Fibroblast of skin of right quadriceps (primary cell): Measurements from ENCODE around the gene PREX1.
"Not testable (repeated sequence)": the region's sequence is repeated elsewhere in the genome, so short reads cannot be mapped to it uniquely, and the experiment has no call there.

Experiments used
- DNase-seq: peaks from one replicate; pipeline ENCODE4 v3.0.0-alpha.2; 2013

PREX1 gene

DNA sequence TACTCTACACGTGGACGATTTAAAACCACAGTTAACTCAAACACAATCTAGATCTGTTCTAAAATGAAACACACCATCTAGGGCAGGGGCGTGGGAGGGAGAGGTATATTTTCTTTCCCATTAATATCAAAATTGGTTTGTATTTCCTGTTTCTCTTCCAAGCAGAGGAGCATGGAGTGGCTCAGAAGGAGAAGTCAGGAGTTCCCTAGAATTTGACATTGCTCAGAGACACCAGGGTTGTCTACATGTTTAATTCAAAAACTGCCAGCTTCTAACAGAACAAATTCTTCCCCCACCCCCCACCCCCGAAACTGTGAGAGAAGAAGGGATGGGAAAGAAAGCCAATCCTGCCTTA is 2.3 kb downstream of the PREX1 start:
- no peak for DNase-seq

DNA sequence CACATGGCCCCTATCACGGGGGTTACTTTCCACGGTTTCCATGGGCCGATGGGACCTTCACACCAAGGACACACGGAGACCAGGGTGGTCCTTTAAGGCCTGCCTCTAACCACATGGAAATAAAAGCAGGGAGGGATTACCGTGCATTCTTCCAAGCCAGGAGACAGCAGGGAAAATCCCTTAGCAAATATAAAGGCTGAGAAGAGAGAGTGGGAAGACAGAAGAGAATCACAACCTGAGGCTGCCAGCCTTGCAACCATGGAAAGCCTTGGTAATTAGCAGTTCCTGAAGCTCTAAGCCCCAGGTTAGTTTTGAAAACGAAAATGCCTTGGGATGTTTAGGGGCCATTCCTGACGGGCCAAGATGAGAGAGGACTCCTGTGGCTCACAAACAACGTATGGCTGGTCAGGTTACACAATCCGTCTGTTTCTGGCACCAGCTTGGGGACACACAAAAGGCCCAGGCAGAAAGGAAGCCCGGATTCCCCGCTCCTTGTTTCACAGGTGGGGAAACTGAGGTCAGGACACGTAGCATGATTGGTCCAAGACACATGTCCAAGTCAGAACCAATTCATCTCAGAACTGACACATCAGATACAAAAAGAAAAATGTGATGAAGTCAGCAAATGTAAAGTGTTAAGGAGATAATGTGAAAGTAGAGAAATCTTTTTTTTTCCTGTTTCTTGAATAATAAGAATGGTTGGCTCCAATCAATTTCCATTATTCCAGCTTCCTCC is 2.8 kb downstream of the PREX1 start:
- DNase-seq = no peak

DNA sequence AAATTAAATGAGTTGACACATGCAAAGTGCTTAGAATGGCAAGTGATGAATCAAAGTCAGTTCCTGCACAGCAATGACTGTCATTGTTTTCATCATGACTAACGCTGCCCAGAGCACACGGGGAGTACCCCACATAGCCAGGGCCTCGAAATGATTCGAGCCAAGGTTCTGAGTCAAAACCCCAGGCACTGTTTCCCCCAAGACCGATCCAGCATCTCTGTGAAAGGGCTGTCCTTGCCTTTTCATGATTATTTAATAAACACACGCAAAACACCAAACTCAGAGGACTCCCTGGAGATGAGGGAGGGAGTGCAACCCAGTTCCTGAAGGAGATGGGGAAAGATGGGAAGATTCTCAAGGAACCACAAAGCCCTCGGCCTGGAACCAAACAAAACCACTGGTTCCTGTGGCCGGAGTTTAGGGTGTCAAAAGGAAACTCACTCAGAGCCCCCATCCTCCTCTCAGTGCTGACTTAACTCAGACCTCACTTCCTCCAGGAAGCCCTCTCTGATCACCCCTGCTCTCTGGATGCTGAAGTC is 3.8 kb downstream of the PREX1 start:
- DNase-seq = peak; percentile 93

DNA sequence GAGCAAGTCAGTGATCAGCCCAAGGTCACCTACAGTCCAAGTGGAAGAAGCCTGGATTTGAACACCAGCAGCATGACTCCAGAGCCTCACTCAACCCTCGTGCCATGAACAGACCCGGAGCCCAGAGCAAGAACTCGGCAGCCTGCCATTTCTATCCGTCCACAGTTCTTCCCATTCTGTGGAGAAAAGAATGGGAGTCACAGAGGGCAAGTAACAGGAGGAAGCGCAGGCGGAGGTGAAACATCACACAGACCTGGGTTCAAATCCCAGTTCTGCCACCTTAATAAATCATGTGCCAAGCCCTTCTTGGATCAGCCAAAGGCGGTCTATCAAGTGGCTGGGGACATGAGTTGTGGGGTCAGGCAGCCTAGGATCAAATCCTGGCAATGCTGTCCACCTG is 4.3 kb downstream of the PREX1 start:
- no peak for DNase-seq

DNA sequence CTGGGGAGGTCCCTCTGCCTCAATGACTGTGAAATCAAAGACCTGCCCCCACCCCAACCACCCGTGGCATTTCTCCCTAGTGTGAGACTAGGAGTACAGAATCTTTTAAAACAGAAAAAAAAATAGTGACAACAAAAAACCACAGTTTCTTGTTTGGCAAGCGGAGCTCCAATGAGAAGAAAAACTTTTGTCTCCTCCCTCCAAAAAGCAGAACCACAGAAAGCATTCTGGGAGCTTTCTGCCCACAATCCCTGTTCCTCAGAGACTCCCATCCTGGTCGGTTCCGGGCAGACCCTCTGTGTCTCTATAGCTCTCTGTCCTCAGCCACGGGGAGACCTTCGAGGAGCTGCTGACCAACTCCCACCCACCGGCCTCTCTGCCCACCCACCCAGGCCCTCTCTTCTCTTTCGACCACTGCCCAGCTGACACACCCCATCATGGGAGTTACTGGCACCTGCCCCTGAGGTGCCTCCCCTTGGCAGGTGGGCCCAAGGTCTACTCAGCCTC is 4.9 kb downstream of the PREX1 start:
- DNase-seq = no peak

DNA sequence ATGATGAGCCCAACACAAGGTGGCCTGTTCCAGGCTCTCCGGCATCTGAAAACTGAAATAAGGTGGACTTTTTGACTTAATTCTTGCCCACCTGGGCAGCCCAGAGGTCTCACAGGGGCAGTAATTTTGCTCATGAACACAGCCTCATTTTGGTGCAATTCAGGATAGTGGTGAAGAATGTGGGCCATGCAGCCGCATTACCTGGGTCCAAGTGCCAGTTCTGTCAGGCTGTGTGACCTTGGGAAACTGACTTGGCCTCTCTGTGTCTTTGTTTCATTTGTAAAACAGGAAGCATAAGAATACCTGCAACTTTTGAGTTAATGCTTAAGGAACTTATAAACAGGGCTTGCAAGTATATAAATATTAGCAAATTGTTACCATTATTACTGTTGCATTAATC is 5.6 kb downstream of the PREX1 start:
- DNase-seq = no peak

DNA sequence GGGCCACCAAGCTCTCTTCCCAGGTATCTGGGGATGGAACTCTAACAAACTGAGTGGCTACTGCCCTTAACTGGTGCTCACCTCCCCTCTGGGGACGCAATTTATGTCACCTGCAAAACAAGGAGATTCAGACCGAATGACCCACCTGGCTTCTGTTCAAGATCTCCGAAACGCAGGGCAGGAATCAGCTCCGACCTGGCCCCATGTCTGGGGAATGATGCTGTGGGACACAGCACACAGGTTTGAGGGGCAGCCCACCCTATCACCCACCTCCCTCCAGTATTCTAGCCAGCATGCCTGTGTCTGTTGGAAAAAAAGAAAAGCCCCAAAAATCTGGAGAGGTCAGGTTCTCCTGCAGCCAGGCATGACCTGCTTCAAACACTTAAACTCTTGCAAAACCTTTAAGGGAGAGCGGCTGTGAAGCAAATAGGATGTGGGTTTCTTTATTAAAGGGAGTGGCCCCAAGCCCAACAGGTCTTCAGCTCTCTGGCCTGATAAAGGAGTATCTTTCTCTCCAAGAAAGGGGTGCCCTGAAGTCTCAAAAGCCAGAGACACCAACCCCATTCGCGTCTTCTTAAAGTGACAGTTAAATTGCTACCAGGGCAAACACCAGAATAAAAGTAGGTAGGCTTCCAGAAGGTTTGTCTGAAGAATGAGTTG is 6.4 kb downstream of the PREX1 start:
- DNase-seq = no peak

DNA sequence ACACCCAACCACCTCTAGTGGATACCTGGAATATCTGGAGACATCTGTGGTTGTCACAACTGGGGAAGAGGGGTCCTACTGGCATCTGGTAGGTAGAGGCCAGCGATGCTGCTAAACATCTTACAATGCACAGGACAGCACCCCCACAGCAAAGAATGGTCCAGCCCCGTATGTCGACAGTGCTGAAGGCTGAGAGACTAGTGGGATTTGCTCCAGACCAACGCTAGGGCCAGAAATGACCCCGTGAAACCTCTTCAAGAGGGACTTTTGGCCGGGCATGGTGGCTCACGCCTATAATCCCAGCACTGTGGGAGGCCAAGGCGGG is 7.2 kb downstream of the PREX1 start:
- DNase-seq = no peak

DNA sequence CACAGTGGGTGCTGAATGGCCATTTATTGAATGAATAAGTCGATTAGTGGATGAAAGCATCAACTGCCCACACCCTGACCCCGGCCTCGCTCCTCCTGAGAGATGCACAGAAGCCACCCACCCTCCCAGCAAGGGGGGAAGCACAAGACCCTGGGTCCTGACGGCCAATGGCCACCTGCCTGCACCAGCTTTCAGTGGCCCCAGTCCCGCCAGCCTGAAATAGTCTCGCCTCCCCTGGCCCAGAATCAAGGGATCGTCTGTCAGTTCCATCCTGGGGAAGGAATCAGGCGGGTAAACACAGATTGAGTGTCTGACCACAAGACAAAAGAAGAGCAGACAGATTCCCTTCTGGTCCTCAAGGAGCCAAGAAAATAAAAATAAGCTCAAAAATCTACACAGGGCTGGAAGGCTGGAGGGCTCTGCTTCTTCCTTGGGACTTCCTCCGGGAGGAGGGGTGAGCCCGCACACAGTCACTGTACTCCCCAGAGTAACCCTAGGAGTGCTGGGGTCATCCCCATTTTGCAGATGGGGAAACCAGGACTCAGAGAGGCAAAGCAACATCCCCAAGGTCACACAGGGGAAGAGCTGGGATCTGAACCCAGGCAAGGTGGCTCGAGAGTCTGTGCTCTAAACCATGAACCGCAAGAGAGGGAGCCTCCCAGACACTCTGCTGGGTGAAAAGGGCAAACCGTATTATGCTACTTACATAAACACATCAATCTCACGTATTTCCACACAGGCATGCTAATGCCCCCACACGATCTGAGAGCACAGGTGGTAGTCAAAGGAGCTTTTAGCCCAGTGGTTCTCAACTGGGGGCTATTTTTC is 7.8 kb downstream of the PREX1 start:
- no peak for DNase-seq

DNA sequence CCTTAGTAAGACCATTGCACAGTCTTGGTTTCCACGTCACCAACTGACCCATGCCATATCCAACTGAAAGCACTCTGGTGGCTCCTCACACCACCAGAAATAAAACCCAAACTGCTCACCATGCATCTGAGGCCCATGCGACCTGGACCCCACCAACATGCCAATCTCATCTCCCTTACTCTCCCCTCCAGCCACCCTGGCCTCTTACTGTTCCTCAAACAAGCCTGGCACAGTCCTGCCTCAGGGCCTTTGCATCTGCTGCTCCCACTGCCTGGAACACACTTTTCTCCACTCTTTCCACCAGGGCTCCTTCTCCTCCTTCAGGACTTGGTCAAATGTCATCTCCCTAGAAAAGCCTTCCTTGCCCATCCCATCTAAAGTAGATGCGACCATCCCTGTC is 8.7 kb downstream of the PREX1 start:
- no peak for DNase-seq

DNA sequence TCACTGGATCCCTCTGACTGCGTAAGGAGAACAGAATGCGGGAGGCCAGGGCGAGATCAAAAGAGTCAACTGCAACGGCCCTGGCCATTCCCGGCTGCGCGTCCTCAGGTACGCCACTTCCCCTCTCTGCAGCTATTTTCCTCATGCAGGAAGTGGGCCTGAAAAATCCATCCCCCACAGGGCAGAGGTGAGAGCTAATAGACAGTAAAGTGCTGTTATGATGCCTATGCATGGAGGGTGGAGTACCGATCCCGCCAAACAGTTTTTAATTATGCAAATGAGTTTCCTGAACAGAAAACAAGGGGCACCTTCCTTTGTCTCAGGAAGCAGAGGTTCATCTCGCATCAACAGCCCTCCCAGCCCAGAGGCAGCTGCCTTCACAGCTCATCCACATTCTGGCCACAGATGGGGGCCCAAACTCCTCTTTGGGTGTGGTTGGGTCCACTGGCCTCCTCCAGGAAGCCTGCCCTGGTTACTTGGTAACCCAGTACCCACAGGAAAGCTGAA is 9.3 kb downstream of the PREX1 start:
- DNase-seq = no peak

DNA sequence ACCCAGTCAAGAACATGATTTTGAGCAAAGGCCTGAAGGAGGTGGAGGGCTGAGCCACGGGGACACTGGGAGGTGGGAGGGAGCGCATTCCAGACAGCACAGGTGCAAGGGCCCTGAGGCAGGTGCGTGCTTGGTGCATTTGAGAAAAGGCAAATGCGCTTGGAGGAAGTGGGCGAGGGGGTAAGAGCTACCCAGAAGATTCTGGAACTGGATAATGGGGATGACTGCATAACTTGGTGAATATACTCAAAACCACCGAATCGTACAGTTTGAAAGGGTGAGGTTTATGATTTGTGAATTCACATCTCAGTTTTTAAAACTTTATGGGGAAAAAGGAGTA is 9.8 kb downstream of the PREX1 start:
- DNase-seq = no peak

DNA sequence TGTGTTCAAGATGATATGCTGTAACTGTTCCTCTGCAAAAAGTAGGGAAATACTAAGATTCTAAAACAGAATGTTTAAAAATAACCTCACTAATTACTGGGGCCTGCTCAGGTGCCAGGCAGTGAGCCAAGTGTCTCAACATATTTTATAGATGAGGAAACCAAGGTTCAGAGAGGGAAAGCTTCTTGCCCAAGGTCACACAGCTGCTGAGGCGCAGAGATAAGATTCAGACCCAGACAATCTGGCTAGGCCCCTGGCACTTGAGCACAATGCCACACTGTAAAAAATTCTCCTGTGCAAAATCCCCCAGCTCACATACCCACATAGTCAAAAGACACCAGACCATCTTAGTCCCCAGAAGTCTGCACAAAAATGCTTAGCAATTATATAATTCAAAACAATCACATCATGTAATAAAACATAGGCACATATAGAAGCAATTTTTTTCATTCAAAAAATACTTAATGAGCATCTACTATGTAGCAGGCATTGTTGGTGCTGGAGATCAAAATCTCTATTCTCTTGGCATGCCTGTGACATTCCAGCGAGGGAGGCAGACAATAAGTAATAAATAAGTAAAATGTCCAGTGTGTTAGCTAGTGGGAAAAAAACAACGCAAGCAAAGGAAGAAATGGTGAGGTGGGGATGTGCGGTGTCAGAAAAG is 10.3 kb downstream of the PREX1 start:
- DNase-seq = no peak

DNA sequence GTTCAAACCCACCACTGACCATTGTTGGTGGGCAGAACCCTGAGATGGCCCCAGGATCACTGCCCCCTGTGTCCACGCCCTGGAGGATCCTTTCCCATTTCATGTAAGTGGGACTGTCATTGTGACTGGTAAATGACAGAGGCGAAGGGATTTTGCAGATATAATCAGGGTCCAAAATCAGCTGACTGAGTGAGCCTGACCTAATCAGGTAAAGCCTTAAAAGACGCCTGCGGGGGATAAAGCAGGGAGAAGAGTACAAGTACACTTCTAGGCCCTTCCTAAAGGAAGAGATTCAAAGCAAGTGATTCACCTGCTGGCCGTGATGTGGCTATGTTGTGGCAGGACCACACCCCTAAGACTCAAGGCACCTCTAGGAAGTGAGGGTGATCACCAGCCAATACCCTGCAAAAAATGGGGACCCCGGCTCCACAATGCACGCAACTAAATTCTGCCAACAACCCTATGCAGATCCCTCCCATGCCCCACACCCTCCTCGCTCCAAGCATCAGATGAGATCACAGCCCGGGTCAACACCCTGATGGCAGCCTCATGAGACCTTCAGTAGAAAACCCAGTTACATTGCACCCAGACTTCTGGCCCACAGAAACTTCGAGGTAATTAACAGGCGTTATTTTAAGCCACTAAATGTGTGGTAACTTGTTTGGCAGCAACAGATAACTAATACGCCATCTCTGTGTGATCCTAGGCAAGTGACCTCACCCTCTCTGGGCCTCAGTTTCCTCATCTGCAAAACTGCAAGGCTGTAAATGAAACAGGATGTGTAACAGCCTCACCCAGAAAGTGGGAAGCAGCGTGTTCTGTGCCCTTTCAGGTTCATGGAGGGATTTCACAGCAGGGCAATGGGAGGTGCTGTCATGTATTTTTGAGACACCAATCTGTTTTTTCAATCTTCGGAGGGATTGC is 11.3 kb downstream of the PREX1 start:
- no peak for DNase-seq

DNA sequence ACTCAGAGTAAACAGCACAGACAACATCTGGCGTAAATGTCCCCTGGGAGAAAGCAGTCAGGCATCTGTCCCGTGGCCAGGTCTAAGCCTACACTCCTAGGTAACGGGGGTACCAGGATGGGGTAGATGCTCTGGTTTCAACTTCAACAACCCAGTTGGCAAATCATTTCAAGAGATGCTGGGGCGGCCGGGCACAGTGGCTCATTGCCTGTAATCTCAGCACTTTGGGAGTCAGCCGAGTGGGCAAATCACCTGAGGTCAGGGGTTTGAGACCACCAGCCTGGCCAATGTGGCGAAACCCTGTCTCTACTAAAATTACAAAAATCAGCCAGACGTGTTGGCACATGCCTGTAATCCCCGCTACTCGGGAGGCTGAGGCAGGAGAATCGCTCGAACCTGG is 12.3 kb downstream of the PREX1 start:
- no peak for DNase-seq

DNA sequence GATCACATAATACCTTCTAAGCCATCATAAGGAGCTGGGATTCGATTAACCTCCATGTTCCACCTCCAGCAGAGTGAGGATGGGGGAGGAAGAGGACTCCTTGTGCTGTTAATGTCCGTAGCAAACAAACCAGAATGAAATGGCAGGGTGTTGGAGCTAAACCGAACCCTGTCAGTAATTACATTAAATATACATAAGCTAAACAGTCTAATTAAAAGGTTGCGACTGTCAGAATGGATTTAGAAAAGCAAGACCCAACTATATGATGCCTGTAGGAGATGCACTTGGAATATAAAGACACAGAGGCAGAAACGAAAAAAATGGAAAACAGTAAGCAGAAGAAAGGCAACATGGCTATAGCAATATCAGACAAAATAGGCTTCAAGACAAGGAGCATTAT is 13.2 kb downstream of the PREX1 start:
- DNase-seq = no peak

DNA sequence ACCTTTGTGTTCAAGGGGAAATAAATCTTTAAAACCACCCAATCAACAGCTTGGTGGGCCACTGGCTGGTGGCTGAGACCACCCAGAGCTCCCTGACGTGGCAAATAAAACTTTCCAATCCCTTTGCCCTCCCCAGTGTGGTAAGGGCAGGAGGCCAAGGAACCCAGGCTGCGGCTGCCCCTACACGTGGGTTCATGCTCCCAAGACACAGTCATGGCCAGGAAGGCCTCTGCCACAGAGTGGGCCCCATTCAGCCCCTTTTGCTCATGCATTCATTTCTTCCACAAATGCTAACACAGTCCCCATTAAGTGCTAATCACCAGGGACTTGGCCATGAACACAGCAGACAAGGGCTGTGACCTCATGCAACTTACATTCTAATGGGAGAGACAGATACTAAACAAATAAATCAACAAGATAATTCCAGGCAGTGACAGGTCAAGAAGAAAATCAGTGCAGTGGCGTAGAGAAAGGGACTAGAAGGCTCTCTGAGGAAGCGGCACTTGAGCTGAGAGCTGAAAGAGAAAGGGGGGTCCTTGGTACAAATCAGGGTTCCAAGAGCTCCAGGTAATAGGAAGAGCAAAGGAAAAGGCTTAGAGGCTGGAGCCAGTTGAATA is 13.8 kb downstream of the PREX1 start:
- DNase-seq = no peak

DNA sequence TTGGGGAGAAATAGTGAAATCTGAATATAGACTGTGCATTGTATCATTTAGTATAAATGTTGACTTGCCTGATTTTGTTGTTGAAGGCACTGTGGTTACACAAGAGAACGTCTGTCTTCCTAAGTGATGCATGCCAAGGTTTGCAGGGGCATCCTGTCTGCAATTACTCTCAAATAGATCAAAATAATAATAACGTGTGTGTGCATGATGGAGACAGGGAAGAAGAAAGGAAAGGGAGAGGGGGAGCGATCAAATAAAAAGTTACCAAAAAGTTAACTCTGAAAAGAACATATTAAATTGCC is 14.4 kb downstream of the PREX1 start:
- no peak for DNase-seq

DNA sequence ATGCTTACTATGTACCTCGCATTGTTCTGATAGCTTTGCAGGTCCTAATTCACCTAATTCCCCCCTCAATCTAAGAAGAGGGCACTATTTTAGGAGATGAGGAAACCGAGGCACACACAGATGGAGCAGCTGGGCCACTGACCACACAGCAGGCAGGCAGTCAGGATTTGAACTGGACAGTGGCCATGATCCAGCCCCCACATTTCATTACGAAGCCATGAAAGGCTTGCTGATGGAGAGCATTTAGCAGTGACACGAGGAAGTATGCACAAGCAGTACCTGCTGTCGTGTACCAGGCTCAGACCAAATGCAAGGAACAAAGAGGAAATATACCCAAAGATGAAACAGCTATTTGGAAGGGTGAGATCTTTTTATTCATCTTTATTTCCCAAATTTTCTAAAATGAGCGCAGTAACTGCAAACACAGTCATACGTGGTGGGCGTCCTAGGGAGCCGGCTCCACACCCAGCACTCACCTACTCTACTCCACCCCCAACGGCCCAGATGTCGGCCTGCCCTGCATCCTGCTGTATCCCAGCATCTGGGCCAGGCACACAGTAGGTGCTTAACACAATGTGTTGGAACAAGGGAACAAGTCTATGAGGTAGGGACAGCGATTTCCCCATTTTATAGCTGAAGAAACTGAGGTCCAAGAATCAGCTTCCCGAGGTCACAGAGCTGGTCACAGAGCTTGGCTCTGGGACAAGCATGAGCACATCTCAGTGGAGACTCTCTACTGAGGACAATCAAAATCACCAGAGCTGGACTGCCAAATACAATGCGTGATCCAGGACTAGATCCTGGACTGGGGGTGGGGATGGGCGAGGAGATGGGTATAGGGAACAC is 15.0 kb downstream of the PREX1 start:
- no peak for DNase-seq

DNA sequence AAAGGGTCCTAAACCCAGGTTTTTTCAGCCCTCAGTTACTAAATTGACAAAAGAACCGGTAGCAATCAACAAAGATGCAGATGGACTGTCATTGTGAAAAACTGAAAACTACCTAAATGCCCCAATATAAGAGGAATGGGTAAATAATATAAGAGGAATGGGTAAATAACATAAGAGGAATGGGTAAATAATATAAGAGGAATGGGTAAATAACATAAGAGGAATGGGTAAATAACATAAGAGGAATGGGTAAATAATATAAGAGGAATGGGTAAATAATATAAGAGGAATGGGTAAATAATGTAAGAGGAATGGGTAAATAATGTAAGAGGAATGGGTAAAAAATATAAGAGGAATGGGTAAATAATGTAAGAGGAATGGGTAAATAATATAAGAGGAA is 15.7 kb downstream of the PREX1 start:
- not testable (repeated sequence) for DNase-seq

DNA sequence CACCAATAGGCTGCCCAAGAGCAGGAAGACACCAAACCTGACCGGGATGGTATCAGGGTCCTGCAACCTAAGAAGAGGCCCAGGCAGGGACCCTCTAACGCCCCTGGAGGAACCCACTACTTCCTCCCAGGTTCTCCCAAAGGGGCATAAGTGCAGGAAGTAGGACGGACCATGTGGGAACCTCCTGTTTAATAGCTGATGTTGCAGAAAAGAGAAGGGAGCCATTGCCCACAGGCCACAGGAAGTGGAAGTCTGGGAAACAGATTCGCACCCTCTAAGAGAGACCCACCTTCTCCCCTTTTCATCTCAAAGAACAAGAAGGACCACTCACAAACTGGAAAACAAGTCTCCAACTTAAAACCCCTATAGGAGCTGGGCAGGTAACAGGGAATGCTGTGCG is 18.1 kb downstream of the PREX1 start:
- DNase-seq = no peak
